Vagina (tissue), 2 donors: ENCODE measurements around the gene ELFN2.

Experiments used
- POLR2A ChIP-seq, 2 donors: fragments of 450-650 bp; IDR thresholded peaks; one replicate each; pipeline ENCODE4 v1.6.1; 2017; ENCODE audit warnings: antibody characterized with exemption in 2 of 2, mild to moderate bottlenecking in 2 of 2, moderate library complexity in 2 of 2
- TF ChIP-seq, protein P1 (sequence below), 3 experiments: fragments of 450-650 bp in 2 of 3; fragments of 200-600 bp in 1 of 3; sonication (generic) in 1 of 3; IDR thresholded peaks; one replicate each; pipeline ENCODE4 v1.5.1; 2017 to 2019; ENCODE audit warnings: antibody characterized with exemption in 3 of 3, mild to moderate bottlenecking in 2 of 3, moderate library complexity in 2 of 3

DNA sequence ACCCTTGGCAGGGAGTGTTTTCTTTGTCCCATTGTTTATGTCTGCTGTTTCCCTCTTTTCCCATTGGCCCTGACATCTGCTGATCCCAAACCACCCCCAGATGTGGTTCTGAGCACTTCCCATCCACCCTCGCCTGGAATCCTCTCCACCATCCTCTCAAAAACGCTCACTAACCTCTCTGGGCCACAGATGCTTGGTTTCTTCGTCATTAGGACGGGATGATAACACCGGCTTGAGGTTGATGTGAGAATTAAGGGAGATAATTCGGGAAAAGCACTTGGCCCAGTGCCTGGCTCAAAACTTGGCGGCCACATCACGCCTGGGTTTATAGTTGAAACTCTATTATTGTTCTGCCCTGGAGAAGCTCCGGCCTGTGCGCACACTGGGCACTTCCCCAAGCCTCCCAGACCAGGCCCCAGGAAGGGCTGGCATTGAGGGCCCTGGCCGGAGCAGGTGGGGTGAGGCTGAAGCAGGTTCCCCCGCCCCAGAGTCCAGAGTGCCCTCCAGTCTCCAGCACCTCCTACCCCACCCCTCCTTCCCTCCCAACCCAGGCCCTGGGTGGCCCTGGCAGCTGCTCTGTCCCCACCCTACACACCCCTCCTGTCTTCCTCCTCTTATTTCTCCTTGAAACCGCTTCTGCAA lies 81.3 kb downstream of the ELFN2 start:
- TF ChIP-seq, protein P1, sequence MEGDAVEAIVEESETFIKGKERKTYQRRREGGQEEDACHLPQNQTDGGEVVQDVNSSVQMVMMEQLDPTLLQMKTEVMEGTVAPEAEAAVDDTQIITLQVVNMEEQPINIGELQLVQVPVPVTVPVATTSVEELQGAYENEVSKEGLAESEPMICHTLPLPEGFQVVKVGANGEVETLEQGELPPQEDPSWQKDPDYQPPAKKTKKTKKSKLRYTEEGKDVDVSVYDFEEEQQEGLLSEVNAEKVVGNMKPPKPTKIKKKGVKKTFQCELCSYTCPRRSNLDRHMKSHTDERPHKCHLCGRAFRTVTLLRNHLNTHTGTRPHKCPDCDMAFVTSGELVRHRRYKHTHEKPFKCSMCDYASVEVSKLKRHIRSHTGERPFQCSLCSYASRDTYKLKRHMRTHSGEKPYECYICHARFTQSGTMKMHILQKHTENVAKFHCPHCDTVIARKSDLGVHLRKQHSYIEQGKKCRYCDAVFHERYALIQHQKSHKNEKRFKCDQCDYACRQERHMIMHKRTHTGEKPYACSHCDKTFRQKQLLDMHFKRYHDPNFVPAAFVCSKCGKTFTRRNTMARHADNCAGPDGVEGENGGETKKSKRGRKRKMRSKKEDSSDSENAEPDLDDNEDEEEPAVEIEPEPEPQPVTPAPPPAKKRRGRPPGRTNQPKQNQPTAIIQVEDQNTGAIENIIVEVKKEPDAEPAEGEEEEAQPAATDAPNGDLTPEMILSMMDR (IDR thresholded peaks at IDR 0.05), result no peak
- no peak for TF ChIP-seq POLR2A (IDR thresholded peaks at IDR 0.05)
